Measurements from ENCODE around the gene CCM2. TPM values are rescaled to one million over a fixed set of nuclear protein-coding genes. Genes with fewer than 3 reads are reported as not detected.

The CCM2 gene
- total RNA-seq, 3 donors from 2014 or later = 32.3 to 45.3 (median 35.4) TPM

DNA sequence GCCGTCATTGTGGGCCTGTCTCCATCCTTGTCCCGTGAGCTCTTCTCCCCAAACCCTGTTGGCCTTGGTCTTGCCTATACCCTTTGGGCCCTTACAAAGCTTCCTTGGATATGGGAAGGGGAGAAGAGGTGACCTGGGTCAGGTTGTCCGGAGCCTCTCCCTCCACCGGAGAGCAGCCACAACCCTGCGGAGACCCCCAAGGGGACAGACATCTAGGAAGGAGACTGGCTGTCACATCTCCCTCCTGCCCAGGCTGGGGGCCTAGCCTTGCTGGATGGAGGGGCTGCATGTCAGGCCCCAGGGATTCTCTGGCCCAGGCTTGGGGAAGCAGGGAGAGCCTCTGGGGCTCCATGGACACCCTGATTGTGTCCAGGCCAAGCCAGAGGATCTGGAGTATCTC is 76.9 kb downstream of the CCM2 start:
- Histone ChIP-seq H3K27me3 (no peaks in the 10 kb centered on the region), H3K4me3 (no peak overlapping the region), H3K36me3 (no peaks in the 10 kb centered on the region), H3K4me1 (peaks cover 0 to 9% of the 10 kb centered on the region in 2 donors), H3K9me3 (no peaks in the 10 kb centered on the region), H3K27ac (no peak overlapping the region)
- TF ChIP-seq, protein P1, sequence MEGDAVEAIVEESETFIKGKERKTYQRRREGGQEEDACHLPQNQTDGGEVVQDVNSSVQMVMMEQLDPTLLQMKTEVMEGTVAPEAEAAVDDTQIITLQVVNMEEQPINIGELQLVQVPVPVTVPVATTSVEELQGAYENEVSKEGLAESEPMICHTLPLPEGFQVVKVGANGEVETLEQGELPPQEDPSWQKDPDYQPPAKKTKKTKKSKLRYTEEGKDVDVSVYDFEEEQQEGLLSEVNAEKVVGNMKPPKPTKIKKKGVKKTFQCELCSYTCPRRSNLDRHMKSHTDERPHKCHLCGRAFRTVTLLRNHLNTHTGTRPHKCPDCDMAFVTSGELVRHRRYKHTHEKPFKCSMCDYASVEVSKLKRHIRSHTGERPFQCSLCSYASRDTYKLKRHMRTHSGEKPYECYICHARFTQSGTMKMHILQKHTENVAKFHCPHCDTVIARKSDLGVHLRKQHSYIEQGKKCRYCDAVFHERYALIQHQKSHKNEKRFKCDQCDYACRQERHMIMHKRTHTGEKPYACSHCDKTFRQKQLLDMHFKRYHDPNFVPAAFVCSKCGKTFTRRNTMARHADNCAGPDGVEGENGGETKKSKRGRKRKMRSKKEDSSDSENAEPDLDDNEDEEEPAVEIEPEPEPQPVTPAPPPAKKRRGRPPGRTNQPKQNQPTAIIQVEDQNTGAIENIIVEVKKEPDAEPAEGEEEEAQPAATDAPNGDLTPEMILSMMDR (IDR thresholded peaks at IDR 0.05) = no peak
- TF ChIP-seq POLR2AphosphoS5 (IDR thresholded peaks at IDR 0.05) (no peak), POLR2A (IDR thresholded peaks at IDR 0.05) (no peak)
- DNase-seq (ENCODE audit: low spot score in 2 of 2) = no peak
- intact Hi-C loops (cut with DNase I; ENCODE audit: low total_unique reads) = no loop called here

DNA sequence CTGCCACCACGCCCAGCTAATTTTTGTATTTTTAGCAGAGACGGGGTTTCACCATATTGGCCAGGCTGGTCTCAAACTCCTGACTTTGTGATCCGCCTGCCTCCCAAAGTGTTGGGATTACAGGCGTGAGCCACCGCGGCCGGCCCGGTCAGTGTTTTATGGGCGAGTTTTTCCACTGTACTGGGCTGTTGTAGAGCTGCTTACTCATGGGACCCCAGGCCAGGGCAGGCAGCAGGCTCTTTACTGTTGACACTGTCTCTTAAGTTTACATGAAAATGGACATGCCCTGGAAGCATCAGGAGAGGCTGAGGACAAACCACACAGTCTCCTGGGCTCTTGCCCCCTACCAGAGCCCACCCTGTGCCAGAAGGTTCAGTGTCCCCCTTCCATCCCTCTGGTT is 77.6 kb downstream of the CCM2 start:
- intact Hi-C loops (cut with DNase I; ENCODE audit: low total_unique reads) = no loop called here
- Histone ChIP-seq H3K36me3 (no peaks in the 10 kb centered on the region), H3K9me3 (no peaks in the 10 kb centered on the region), H3K27ac (no peak overlapping the region), H3K27me3 (no peaks in the 10 kb centered on the region), H3K4me3 (no peak overlapping the region), H3K4me1 (peaks cover 0 to 9% of the 10 kb centered on the region in 2 donors)
- TF ChIP-seq POLR2A (IDR thresholded peaks at IDR 0.05) (no peak), POLR2AphosphoS5 (IDR thresholded peaks at IDR 0.05) (no peak)
- TF ChIP-seq, protein P1 (IDR thresholded peaks at IDR 0.05) = no peak
- no peak for DNase-seq (ENCODE audit: low spot score in 2 of 2)

DNA sequence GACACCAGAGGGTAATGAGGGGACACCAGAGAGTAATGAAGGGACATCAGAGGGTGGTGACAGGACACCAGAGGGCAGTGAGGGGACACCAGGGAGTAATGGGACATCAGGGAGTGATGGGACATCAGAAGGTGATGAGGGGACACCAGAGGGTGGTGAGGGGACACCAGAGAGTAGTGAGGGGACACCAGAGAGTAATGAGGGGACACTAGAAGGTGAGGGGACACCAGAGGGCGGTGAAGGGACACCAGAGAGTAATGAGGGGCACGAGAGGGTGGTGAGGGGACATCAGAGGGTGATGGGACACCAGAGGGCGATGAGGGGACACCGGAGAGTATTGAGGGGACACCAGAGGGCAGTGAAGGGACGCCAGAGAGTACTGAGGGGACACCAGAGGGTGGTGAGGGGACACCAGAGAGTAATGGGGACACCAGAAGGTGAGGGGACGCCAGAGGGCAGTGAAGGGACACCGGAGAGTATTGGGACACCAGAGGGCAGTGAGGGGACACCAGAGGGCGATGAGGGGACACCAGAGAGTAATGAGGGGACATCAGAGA is 78.2 kb downstream of the CCM2 start:
- TF ChIP-seq POLR2AphosphoS5 (IDR thresholded peaks at IDR 0.05) (no peak), POLR2A (IDR thresholded peaks at IDR 0.05) (no peak)
- TF ChIP-seq, protein P1 (IDR thresholded peaks at IDR 0.05) = no peak
- H3K9me3 ChIP-seq = no peaks in the 10 kb centered on the region
- no peaks in the 10 kb centered on the region for H3K27me3 ChIP-seq
- DNase-seq (ENCODE audit: low spot score in 2 of 2) = peak in 1 of 2 donors; percentile 2
- no peak overlapping the region for H3K4me3 ChIP-seq
- intact Hi-C loops (cut with DNase I; ENCODE audit: low total_unique reads) = no loop called here
- no peaks in the 10 kb centered on the region for H3K36me3 ChIP-seq
- H3K4me1 ChIP-seq = peaks cover 0 to 8% of the 10 kb centered on the region in 2 donors
- no peak overlapping the region for H3K27ac ChIP-seq

DNA sequence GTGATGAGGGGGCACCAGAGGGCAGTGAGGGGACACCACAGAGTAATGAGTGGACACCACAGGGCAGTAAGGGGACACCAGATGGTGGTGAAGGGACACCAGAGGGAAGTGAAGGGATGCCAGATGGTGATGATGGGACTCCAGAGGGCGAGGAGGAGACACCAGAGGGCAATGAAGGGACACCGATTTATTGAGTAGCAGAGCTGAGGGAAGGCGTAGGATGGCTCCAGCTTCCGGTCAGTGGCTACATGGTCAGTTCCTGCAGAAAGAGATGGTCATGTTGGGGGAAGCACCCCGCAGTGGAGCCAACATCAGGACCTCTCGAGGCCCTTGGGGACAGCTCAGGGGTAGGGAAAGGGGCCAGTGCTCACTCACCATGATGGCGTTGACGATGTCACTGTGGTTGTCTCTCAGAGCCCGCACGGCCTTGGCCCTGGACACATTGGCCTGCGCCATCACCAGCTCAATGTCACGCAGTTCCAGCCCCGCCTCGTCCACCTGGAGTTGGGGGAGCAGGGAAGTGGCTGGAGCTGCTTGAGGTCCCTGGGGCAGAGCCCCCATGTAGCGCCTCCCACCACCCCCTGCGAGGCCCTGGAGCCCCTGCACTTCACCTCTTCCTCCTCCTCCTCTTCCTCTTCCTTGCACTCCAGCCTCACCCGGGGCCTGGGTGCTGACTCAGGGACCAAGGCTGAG is 80.4 kb downstream of the CCM2 start:
- no peak overlapping the region for H3K27ac ChIP-seq
- no peak overlapping the region for H3K4me3 ChIP-seq
- H3K27me3 ChIP-seq = no peaks in the 10 kb centered on the region
- TF ChIP-seq, protein P1 (IDR thresholded peaks at IDR 0.05) = no peak
- no peak for TF ChIP-seq POLR2A (IDR thresholded peaks at IDR 0.05)
- TF ChIP-seq POLR2AphosphoS5 (IDR thresholded peaks at IDR 0.05) = no peak
- no peaks in the 10 kb centered on the region for H3K9me3 ChIP-seq
- no peaks in the 10 kb centered on the region for H3K4me1 ChIP-seq
- intact Hi-C loops (cut with DNase I; ENCODE audit: low total_unique reads) = loop anchor here (10.0 kb wide), 1 partner anchor 1774 kb away; no protein-coding TSS in a partner anchor
- DNase-seq (ENCODE audit: low spot score in 2 of 2) = peak in 1 of 2 donors; percentile 7
- no peaks in the 10 kb centered on the region for H3K36me3 ChIP-seq

DNA sequence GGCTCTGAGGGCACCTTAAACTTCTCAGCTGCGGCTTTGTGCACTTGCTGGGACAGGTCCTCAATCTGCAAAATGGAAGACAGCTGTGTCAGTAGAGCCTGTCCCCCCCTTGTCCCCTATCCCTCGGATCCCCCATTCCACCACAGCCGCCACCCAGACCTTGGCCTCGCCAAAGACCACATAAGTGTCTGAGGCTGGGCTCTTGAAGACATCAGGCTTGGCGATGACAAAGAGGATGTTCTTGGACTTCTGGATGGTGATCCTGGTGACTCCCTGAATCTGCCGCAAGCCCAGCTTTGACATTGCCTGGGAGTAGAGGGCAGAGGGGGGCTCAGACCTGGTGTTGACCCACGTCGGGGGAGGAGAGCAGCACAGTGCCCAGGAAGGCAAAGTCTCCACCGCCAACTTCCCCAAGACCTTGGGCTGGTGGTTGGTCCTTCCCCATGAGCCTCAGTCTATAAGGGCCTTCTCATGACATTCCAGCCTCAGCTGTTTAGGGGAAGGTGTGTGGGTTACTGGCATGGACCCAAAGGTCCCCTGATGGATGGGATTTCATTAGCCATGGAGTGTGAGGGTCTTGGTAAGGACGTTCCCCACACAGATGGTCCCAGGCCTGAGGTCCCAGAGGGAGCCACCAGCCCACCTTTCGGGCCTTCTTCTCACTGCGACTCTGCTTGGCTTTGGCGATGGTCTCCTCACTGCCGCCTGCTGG is 81.1 kb downstream of the CCM2 start:
- no peaks in the 10 kb centered on the region for H3K4me1 ChIP-seq
- no peaks in the 10 kb centered on the region for H3K9me3 ChIP-seq
- no peak overlapping the region for H3K4me3 ChIP-seq
- peak overlapping the region in 1 of 2 donors; percentile 12 for H3K27ac ChIP-seq
- TF ChIP-seq, protein P1 (IDR thresholded peaks at IDR 0.05) = no peak
- TF ChIP-seq POLR2A (IDR thresholded peaks at IDR 0.05) = no peak
- no peak for TF ChIP-seq POLR2AphosphoS5 (IDR thresholded peaks at IDR 0.05)
- intact Hi-C loops (cut with DNase I; ENCODE audit: low total_unique reads) = loop anchor here (10.0 kb wide), 1 partner anchor 1774 kb away; no protein-coding TSS in a partner anchor
- H3K36me3 ChIP-seq = no peaks in the 10 kb centered on the region
- H3K27me3 ChIP-seq = no peaks in the 10 kb centered on the region
- no peak for DNase-seq (ENCODE audit: low spot score in 2 of 2)
